Limb (tissue), 2 donors: Measurements from ENCODE around the gene RPE65.
"Not testable (repeated sequence)": the region's sequence is repeated elsewhere in the genome, so short reads cannot be mapped to it uniquely, and the experiment has no call there.

Source experiments
- DNase-seq, 2 donors: peaks; one replicate each; pipeline ENCODE4 v3.0.0-alpha.2; 2016; ENCODE audit errors: extremely low spot score in 2 of 2

RPE65 gene

DNA sequence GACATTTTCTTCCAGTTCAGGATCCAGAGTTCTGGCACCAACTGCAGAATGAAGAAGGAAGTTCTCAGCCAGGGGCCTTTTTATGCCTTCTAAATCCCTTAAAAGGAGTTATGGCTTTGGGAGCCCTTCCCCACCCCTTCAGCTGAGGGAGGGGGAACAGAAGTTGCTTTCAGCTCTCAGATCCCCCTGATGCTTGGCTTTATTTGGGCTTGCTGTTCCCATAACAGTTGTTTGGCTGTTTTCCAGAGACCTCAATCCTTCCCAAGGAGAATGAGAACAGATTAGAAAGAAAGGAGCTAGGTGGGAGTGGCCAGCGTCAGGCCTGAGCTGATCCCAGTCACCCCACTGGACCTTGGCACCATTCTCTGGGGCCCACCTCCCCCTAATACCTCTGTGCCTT is at the start of gene RPE65:
RPE65 (minus strand) TSS at position 54 of the 400 bp plus-strand sequence; CDS start at position 5, 49 bp downstream.
- peak; percentile 17 to 44 for DNase-seq

GRCh38 chr1:68497358-68497698 is 47.6 kb upstream of the RPE65 start:
- DNase-seq: no peak

GRCh38 chr1:68496680-68497357 is 47.1 kb upstream of the RPE65 start, which contains the start of gene DEPDC1:
DEPDC1 (minus strand) TSS chr1:68497082; CDS start chr1:68496999, 83 bp downstream.
- DNase-seq: peak; percentile 94 to 96

DNA sequence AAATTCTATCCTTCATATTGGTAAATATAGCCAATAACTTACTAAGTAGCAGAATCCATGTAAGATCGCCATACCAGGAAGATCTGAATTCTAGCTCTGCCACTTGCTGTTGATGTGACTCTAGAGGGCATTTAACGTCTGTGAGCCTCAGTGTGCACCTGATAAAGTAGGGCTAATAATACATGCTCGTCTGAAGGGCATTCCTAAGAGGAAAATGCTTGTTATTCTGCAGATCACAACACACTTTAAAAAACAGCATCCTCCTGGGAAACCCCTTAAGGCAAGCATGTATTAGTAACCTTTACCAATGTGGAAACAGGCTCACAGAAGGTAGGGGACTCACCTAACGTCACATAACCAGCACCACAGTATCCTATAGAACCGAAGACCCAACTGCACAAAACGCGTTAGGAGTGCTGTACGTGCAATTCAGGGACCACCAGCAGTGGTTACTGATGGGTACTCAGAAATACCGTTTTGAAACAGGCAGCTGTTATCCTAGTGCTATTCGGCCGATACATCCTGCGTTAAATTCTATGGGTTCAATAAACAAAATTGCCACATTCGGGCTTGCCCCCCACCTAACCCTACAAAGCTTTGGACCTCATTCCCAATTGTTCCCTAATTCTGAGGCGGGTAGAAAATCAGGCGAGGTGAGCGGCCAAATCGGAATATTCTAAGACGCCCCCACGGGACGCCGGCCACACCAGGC is 46.4 kb upstream of the RPE65 start:
- DNase-seq: no peak

DNA sequence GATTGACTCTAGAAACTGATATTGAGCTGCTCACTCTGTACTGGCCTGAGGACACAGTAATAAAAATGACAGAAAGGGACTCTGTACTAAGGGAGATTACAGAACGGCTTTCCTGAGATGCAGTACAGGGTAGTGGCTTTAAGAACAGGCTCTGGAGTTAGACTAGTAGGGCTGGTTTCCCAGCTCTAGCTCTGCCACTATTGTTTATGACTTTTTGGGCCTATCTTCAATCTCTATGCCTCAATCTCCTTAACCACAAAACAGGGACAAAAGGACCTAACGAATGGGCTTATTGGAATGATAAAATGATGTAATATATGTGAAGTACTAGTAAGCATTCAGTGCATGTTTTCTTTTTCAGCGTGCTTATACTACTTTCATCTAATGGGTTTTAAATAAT is 45.8 kb upstream of the RPE65 start:
- DNase-seq: no peak

DNA sequence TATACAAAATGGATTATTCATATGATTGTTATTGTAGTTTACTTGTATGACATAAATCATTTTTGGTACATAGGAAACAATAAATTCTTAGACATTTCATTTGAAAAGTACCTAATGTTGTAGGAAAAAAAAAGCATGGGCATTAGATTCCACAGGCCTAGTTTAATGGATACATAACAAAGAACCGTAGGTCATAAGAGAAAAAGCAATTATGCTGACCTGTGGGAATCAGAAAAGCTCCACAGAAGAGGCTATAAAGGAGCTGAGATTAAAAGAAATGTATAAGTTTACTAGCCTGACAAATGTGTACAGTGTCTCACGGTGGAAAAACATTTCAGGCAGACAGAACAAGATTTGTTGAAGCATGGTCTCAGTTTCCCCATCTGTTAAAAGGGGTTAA is 43.4 kb upstream of the RPE65 start:
- no peak for DNase-seq

- not testable (repeated sequence) for DNase-seq
Measured at GRCh38 chr1:68492255-68492654, 42.5 kb upstream of the RPE65 start.

DNA sequence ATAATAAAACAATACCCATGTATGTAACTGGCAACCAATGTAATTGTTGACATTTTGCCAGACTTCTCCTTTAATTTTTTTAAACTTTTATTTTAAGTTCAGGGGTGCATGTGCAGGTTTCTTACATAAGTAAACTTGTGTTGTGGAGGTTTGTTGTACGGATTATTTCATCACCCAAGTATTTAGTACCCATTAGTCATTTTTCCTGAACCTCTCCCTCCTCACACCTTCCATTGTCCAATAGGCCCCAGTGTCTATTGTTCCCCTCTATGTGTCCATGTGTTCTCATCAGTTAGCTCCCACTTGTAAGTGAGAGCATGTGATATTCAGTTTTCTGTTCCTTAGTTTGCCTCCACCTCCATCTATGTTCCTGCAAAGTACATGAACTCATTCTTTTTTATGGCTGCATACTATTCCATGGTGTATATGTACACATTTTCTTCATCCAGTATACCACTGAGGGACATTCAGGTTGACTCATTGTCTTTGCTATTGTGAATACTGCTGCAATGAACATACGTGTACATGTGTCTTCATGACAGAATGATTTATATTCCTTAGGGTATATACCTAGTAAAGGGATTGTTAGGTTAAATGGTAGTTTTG is 40.4 kb upstream of the RPE65 start:
- no peak for DNase-seq

GRCh38 chr1:68485431-68486022 is 35.8 kb upstream of the RPE65 start:
- DNase-seq: no peak

DNA sequence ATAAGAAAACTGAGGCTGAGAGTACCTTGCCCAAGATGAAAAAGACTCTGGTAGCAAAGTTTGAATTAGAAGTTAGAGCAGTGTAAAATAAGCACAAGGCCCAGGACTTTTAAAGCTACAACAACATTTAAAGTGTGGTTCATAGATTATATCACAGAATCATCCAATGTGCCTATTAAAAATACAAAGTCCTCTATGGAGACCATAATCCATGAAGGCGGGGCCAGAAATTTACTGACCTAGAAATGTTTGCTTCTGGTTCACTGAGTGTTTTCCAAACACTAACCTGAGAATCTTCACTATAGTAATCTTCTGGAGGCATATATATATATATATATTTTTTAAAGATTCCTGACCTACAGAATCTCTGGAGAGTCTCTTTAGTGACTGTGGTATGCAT is 34.9 kb upstream of the RPE65 start:
- DNase-seq: no peak

DNA sequence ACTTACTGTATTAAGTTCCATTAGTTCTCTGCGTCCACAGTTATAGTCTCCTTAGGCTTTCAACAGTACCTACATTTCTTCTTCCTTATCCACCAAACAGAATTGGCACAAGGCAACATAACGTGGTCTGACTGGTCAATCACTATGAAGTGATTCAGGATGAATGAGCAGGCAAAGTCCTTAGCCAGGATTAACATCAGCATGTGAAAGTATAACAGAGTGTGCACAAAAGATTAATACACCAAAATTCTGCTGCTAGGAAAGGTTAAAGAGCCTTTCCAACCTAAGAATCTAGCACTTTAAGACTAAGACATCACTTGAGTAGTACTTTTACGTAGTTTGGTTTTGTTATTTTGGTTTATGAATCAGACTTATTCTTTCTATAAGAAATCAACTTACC is 31.3 kb upstream of the RPE65 start:
- no peak for DNase-seq

DNA sequence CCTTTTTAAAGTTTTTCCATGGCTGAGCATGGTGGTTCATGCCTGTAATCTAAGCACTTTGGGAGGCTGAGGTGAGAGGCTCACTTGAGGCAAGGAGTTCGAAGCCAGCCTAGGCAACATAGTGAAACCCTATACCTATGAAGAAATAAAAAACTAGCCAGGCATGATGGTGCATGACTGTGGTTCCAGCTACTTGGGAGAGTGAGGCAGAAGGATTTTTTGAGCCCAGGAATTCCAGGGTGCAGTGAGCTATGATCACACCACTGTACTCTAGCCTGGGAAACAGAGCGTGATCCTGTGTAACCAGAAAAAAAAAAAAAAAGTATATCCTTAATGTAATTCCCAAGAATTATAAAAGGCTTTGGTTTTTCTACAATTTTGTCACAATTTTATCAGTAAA is 29.7 kb upstream of the RPE65 start:
- no peak for DNase-seq

DNA sequence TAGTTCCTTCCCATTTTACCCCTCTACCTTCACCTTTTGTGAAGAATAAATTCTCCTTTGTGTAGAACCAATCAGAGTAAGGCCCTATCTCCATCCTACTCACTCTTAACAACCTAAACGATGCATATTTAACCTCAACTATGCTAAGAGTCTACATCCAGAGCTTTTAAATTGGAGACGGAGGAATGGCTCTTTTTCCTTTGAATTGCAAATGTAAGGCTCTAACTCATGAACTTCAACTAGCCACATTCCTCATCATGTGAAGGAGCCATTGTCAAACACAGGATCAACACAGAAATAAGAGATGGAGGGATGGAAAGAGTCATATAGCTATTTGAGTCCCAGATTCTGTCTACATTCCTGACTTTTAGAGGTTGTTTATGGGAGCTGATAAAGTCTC is 28.9 kb upstream of the RPE65 start:
- no peak for DNase-seq

DNA sequence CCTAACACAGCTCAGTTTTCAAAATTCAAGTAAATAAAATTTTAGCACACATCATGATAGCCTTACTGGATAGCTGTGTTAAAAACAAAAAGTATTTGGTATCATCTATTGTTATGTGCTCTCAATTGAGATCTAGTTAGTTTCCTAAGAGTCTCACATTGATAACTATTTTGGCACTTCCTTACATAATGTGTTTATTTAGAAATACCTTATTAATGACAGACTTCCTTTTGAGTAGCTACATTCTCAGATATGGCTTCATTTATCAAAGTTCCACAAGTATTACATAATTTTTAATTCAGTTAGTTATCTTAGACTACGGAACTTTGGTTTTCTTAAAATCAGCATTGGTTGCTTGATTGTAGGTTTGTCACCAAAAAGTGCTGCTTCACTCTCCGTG is 26.9 kb upstream of the RPE65 start:
- DNase-seq: not testable (repeated sequence)

GRCh38 chr1:68473060-68473459 is 23.3 kb upstream of the RPE65 start:
- DNase-seq: no peak

DNA sequence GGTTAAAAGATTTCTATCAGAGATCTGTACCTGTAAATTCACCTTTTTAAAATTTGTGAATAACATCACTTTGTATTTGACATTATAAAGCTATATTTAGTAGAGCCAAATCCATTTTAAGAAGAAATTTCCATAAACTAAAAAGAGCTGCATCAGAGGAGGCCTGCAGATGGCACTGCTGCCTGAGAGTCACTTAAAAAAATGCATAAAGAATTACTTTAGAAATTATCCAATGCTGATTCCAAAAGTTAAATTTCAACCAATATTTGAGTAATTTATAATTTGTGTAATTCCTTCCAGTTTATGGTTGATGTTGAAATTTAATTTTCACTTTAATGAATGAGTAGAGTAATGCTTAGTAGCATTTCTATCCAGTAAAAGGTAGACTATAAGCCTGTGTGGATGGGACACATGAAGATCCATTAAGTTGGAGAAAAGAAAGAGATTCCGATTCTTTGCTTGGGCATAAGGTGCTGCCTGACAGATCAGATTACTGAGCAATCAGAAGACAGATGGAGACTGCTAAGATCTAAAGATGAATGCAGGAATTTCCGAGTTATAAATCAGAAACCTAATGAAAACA is 20.7 kb upstream of the RPE65 start:
- peak in 1 of 2 donors; percentile 11 for DNase-seq

GRCh38 chr1:68464891-68465290 is 15.1 kb upstream of the RPE65 start:
- DNase-seq: no peak

DNA sequence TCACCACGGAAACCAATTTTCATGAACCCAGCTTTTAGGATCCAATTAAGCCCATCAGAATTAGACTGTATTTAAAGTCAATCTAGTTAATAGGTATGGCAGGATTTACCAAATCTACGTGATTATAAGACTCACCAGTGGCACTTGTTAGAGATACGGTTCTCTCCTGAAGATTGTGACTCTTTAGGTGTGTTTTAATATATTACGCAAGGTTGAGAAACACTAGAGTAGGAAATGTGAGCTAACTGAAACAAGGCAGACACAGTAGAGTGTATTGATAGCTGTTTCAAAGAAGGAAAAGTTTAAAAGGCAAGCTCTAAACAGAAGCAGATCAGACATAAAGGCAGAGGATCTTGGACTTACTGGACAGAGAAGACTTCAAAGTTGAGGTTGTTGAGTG is 11.2 kb upstream of the RPE65 start:
- DNase-seq: no peak

DNA sequence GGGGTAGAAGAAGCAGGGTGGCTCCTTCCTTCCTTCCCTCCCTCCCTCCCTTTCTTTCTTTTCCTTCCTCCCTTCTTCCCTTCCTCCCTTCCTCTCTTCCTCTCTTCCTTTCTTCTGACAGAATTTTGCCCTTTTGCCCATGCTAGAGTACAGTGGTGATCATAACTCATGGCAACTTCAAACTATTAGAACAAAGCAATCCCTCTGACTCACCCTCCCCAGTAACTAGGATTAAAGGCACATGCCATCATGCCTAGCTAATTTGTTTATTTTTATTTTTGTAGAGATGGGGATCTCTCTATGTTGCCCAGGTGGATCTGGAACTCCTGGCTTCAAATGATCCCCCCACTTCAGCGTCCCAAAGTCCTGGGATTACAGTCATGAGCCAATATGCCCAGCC is 10.0 kb upstream of the RPE65 start:
- no peak for DNase-seq

DNA sequence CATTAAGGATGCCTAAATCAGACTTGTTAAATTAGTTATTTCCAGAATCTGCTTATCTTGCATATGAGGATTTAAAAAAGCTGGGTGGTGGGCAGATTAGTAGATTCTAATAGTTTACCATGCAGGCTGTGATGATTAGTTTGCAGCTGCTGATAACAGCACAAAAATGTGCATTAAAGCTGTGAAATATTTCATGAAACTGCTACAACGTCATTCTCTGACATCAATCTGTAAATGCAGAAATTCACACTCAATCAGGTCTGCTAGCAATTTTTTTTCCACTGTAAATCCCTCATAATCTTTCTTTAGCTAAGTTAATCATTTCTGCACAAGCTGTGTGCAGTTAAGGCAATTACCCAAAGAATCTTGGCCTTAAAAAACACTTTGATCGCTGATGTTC is 9.3 kb upstream of the RPE65 start:
- no peak for DNase-seq

GRCh38 chr1:68456202-68456601 is 6.4 kb upstream of the RPE65 start:
- DNase-seq: no peak

DNA sequence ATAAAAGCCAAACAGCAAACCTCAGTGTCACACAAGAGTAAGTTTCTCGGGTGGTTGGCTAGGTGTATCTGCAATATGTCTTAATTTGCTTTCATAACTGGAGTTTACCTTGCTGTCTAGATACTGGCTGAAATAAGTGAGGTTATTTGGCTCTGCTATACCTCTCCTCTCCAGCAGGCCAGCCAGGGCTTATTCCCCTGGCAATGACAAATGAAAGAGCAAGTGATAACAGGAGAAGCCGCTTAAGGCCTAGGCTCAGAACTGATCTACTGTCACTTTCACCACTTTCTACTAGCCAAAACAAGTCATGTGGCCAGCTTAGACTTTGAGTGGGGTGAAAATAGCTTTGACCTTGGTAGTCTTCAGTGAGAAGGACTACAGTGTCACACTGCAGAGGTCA is 4.8 kb upstream of the RPE65 start:
- DNase-seq: no peak
